ENCODE measurements around the gene SYNGR4. TPM values are rescaled to one million over a fixed set of nuclear protein-coding genes. Genes with fewer than 3 reads are reported as not detected.

The SYNGR4 gene
- total RNA-seq, 6 donors from 2014 or later = not detected

DNA sequence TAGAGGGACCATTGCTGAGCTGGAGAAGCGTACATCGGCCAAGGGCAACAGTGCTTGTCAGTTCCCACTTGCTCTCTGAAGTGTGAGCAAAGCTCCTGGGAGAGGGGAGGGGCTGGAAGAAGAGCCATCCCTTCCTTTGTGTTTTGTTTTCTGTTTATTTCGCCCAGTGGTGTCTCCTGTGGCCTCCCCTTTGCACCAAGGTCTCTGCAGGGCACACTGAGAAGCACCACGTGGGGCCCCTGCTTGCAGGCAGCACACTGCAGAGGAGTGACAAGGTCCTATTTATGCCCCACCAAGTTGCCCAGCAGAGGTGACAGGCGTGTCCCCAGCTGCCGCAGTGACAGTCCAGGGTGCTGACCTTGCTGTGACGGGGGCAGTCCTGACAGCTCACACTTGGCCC is 53.3 kb downstream of the SYNGR4 start:
- WGBS, 2 donors = 63% methylated on average over 7 of the region's 7 CpGs
- H3K4me1 ChIP-seq = peaks cover 3 to 23% (median 14%) of the 10 kb centered on the region in 4 donors
- DNase-seq (no peak), ATAC-seq (ENCODE audit: low FRiP score in 2 of 2) (no peak)
- no peak for TF ChIP-seq POLR2AphosphoS5 (IDR thresholded peaks at IDR 0.05)
- no peak for TF ChIP-seq EP300 (IDR thresholded peaks at IDR 0.05)
- TF ChIP-seq POLR2A (IDR thresholded peaks at IDR 0.05) = no peak
- TF ChIP-seq, protein P1, sequence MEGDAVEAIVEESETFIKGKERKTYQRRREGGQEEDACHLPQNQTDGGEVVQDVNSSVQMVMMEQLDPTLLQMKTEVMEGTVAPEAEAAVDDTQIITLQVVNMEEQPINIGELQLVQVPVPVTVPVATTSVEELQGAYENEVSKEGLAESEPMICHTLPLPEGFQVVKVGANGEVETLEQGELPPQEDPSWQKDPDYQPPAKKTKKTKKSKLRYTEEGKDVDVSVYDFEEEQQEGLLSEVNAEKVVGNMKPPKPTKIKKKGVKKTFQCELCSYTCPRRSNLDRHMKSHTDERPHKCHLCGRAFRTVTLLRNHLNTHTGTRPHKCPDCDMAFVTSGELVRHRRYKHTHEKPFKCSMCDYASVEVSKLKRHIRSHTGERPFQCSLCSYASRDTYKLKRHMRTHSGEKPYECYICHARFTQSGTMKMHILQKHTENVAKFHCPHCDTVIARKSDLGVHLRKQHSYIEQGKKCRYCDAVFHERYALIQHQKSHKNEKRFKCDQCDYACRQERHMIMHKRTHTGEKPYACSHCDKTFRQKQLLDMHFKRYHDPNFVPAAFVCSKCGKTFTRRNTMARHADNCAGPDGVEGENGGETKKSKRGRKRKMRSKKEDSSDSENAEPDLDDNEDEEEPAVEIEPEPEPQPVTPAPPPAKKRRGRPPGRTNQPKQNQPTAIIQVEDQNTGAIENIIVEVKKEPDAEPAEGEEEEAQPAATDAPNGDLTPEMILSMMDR (IDR thresholded peaks at IDR 0.05) = no peak
- peaks cover 0 to 19% (median 0%) of the 10 kb centered on the region in 4 donors for H3K27me3 ChIP-seq
- H3K9me3 ChIP-seq = no peaks in the 10 kb centered on the region
- no peaks in the 10 kb centered on the region for H3K36me3 ChIP-seq
- no peak overlapping the region for H3K4me3 ChIP-seq
- H3K27ac ChIP-seq = no peak overlapping the region

DNA sequence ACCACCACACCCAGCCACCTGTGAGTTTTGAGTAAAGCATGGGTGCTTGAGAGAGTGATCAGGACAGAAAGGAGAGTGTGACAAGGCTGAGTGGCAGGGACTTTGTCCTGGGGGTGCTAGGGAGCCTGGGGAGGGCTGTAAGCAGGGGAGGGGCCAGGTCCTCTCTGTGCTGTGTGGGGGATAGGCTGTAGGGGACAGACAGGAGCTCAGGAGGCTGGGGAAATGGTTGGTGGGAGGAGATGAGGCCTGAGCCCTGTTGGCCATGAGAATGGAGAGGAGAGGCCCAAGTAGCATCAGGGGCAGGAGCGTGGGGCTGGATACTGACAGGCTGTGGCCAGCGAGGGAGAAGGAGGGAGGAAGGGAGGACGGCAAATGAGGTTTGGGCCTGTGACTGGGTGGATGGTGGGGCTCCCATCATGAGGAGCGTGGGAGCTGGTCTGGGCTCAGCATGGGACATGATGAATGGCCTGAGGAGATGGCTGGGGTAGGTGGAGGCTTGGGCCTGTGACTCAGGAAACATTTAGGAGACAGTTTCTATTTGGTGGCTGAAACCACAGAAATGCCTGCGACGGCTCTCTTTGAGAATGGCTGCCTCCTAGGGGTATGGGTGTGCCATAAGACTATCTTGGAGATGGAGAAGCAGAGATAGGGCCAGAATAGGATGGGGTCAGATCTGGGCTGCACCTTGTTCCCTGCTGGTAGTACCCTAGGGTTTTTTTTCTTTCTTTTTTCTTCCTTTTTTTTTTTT is 54.3 kb downstream of the SYNGR4 start:
- whole genome bisulfite sequencing, 2 donors = 68 to 84% methylated on average over 6 of the region's 6 CpGs
- ATAC-seq (ENCODE audit: low FRiP score in 2 of 2) = no peak
- Histone ChIP-seq H3K36me3 (no peaks in the 10 kb centered on the region), H3K4me3 (peak overlapping the region in 1 of 4 donors; percentile 13), H3K27me3 (peaks cover 0 to 19% (median 0%) of the 10 kb centered on the region in 4 donors), H3K9me3 (no peaks in the 10 kb centered on the region), H3K27ac (no peak overlapping the region), H3K4me1 (peaks cover 3 to 23% (median 14%) of the 10 kb centered on the region in 4 donors)
- DNase-seq = no peak
- TF ChIP-seq POLR2AphosphoS5 (IDR thresholded peaks at IDR 0.05) (no peak), EP300 (IDR thresholded peaks at IDR 0.05) (no peak)
- TF ChIP-seq, protein P1 (IDR thresholded peaks at IDR 0.05) = no peak

DNA sequence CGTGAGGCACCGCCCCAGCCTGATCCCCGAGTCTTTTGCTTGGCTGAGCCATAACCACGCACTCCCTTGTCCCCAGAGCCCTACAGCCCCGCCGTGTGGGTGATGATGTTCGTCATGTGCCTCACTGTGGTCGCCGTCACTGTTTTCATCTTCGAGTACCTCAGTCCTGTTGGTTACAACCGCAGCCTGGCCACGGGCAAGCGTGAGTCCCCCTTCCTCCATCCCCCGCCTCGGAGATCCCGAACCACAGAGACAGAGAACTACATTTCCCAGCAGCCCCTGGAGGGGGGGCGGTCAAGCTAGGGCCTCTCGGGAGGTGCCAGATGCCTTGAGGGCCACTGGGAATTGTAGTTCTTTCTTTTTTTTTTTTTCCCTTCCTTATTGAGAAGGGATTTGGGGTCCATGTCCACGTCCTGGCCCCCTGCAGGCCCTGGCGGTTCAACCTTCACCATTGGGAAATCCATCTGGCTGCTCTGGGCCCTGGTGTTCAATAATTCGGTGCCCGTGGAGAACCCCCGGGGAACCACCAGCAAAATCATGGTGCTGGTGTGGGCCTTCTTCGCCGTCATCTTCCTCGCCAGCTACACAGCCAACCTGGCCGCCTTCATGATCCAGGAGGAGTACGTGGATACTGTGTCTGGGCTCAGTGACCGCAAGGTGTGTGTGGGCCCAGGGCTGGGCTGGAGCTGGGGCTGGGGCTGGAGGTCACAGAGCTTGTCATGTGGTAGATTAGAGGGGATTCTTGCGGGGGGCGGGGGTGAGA is 55.2 kb downstream of the SYNGR4 start:
- 60 to 62% methylated on average over 27 to 31 of the region's 31 CpGs for WGBS, 2 donors
- Histone ChIP-seq H3K4me3 (peak overlapping the region in 2 of 4 donors; percentile 2 to 13), H3K36me3 (no peaks in the 10 kb centered on the region), H3K27me3 (peaks cover 0 to 13% (median 0%) of the 10 kb centered on the region in 4 donors), H3K9me3 (no peaks in the 10 kb centered on the region), H3K27ac (no peak overlapping the region), H3K4me1 (peaks cover 3 to 18% (median 13%) of the 10 kb centered on the region in 4 donors)
- no peak for TF ChIP-seq POLR2A (IDR thresholded peaks at IDR 0.05)
- ATAC-seq (ENCODE audit: low FRiP score in 2 of 2) = peak in 1 of 2 donors; percentile 46
- peak; percentile 40 to 46 for DNase-seq

DNA sequence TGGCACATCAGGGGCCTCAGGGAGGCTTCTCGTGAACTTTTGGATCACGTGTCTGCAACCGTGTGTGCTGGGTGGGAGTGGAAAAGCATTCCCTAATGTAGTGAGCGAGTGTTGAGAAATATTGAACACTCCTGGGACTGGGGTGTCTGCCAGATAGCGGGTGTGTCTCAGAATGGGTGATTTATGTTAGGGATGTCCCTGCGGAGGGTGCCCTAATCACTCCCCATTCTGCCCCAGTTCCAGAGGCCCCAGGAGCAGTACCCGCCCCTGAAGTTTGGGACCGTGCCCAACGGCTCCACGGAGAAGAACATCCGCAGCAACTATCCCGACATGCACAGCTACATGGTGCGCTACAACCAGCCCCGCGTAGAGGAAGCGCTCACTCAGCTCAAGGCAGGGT is 57.4 kb downstream of the SYNGR4 start:
- H3K4me3 ChIP-seq = no peak overlapping the region
- ATAC-seq (ENCODE audit: low FRiP score in 2 of 2) (peak in 1 of 2 donors; percentile 44), DNase-seq (peak in 1 of 2 donors; percentile 23)
- no peak for TF ChIP-seq EP300 (IDR thresholded peaks at IDR 0.05)
- TF ChIP-seq POLR2AphosphoS5 (IDR thresholded peaks at IDR 0.05) = no peak
- TF ChIP-seq, protein P1 (IDR thresholded peaks at IDR 0.05) = no peak
- TF ChIP-seq POLR2A (IDR thresholded peaks at IDR 0.05) = no peak
- H3K36me3 ChIP-seq = no peaks in the 10 kb centered on the region
- H3K27me3 ChIP-seq = no peaks in the 10 kb centered on the region
- H3K27ac ChIP-seq = no peak overlapping the region
- H3K9me3 ChIP-seq = no peaks in the 10 kb centered on the region
- WGBS, 2 donors = 66 to 72% methylated on average over 6 to 16 of the region's 16 CpGs
- peaks cover 0 to 8% (median 0%) of the 10 kb centered on the region in 4 donors for H3K4me1 ChIP-seq

DNA sequence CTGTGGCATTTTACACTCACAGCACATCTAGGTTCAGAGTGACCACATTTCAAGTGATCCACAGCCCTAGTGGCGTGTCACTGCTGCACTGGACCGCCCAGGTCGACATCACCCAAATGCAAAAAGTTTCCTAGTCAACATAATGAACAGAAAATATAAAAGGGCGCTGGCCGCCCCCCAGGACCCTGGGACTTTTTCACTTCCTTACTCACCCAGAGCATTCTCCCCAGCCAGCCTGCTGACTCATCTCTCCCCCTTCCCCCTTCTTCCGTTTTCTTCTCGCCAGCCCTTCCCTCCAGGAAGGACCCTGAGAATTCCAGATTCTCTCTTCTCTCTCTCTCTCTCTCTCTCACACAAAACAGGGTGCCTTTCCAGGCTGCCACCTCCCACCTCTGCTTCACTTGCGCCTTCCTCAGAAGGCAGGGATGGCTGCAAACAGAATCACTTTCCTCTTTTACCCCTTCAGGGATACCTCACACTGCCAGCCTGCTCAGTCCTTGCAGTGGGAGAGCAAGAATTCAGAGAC is 60.6 kb downstream of the SYNGR4 start:
- DNase-seq = peak in 1 of 2 donors; percentile 55
- peak in 1 of 2 donors; percentile 83 for ATAC-seq (ENCODE audit: low FRiP score in 2 of 2)
- no peak for TF ChIP-seq POLR2AphosphoS5 (IDR thresholded peaks at IDR 0.05)
- TF ChIP-seq, protein P1 (IDR thresholded peaks at IDR 0.05) = no peak
- TF ChIP-seq EP300 (IDR thresholded peaks at IDR 0.05) = no peak
- TF ChIP-seq POLR2A (IDR thresholded peaks at IDR 0.05) = no peak

More for the DNA sequence above, 60.6 kb downstream of the SYNGR4 start:
- Histone ChIP-seq H3K4me3 (peak overlapping the region in 1 of 4 donors; percentile 14), H3K9me3 (no peaks in the 10 kb centered on the region), H3K27ac (peak overlapping the region in 1 of 4 donors; percentile 27), H3K4me1 (peaks cover 0 to 8% (median 0%) of the 10 kb centered on the region in 4 donors), H3K27me3 (no peaks in the 10 kb centered on the region), H3K36me3 (no peaks in the 10 kb centered on the region)
- WGBS, 2 donors = 21 to 24% methylated on average over 8 of the region's 8 CpGs

Data from upper lobe of left lung (tissue), 6 donors.